Activated T-helper 1 cell treated with anti-CD3 and anti-CD28 coated beads, Interleukin-12 subunit alpha, Interleukin-12 subunit beta, Interleukin-2, Interleukin-4 antibody, amounts not matched to agents 30 ng/mL and 10 ng/mL and 1 ng/mL, durations not matched to agents 14 hours and 24 hours and 36 hours (primary cell): ENCODE measurements around the gene ZNF584. TPM values are rescaled to one million over a fixed set of nuclear protein-coding genes. Genes with fewer than 3 reads are reported as not detected.
A peak's percentile ranks its signal among the peaks of the same experiment; 100 is the strongest.

Source experiments
- DNase-seq: peaks from one replicate; pipeline ENCODE4 v3.0.0; 2021; ENCODE audit warnings: low spot score
- H3K27ac Mint-ChIP-seq: one replicate; pipeline ENCODE4 v1.8.0; 2021; ENCODE audit warnings: mild to moderate bottlenecking, mixed read lengths
- H3K27me3 Mint-ChIP-seq: one replicate; pipeline ENCODE4 v1.8.0; 2022; ENCODE audit warnings: mild to moderate bottlenecking, moderate library complexity, mixed read lengths; ENCODE audit not compliant: insufficient read depth
- H3K36me3 Mint-ChIP-seq: one replicate; pipeline ENCODE4 v1.8.0; 2021; ENCODE audit warnings: low read depth, mixed read lengths
- H3K4me1 Mint-ChIP-seq: one replicate; pipeline ENCODE4 v1.8.0; 2021; ENCODE audit warnings: low read depth, mixed read lengths
- H3K4me3 Mint-ChIP-seq: one replicate; pipeline ENCODE4 v1.8.0; 2021; ENCODE audit warnings: mild to moderate bottlenecking, moderate library complexity, mixed read lengths
- H3K9me3 Mint-ChIP-seq: one replicate; pipeline ENCODE4 v1.8.0; 2021; ENCODE audit warnings: mixed read lengths
- intact Hi-C: fragments of 100-400 bp; cut with micrococcal nuclease; formaldehyde crosslinking; loops from one replicate; pipeline ENCODE4 v1.15.1; 2024
- total RNA-seq: library from RNA; stranded (reverse); gene quantifications from 2 replicates; pipeline ENCODE4 v1.2.3, GENCODE V29; 2022

ZNF584 gene
- total RNA-seq, 1 donor from 2014 or later = 17.8 TPM

- Mint-ChIP-seq H3K4me3 (peak overlapping the region; percentile 87), H3K9me3 (no peaks in the 10 kb centered on the region), H3K36me3 (peaks cover 2% of the 10 kb centered on the region), H3K27me3 (no peaks in the 10 kb centered on the region), H3K27ac (peak overlapping the region; percentile 89), H3K4me1 (peaks cover 15% of the 10 kb centered on the region)
- DNase-seq = no peak
- intact Hi-C loops = loop anchor here (2.0 to 10.0 kb wide), 2 partner anchors 139 to 565 kb away; partner anchors contain the start of genes ZBTB45 and ZNF552
These were observed 28.3 kb upstream of the ZNF584 start for GRCh38 chr19:58380037-58380661.

DNA sequence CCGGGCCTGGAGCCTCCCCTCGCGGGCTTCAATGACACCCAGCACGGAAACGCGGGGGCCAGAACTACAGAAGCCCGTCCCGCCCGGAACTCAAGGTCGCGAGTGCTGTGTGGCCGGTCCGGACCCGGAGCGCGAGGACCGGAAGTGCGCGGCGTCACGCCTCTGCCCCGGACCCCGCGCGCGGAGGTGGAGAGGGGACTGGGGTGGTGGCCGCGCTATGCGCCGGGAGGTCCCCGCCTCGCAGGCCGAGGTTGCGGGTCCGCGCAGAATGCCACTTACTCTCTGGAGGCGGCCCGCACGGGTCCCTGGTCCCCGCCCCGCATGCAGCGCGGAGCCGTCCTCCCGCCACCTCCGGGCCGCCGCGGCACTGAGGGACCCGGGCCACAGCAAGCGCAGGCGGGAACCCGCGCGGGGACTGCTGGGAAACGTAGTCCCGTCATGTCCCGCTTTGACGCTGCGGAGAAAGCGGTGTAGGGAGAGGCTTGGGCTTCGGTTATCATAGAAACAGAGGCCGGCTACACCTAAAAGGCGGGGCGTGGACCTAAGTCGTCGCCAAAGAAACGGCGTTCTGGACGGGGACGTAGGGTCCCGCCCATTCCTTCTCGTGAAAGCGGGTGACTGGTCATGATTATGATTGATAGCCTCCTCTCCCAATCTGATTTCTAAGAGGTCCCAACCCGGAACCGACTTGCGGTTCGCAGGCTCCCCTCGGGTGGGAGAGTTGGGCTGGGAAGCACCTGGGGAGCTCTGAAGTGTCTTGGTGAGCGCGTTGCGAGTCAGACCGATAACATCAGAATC, 27.6 kb upstream of the ZNF584 start, which contains the start of gene ZNF837:
TSS of gene ZNF837 (minus strand) at position 369 of the 798 bp plus-strand sequence. CDS start 11,698 bp downstream, outside the sequence.
- Mint-ChIP-seq H3K9me3 (no peaks in the 10 kb centered on the region), H3K36me3 (peaks cover 2% of the 10 kb centered on the region), H3K4me3 (peak within 1 kb of the TSS; percentile 87), H3K27me3 (no peaks in the 10 kb centered on the region), H3K27ac (peak within 1 kb of the TSS; percentile 89), H3K4me1 (peaks cover 22% of the 10 kb centered on the region)
- intact Hi-C loops = loop anchor here (1.0 to 10.0 kb wide), 17 partner anchors 19 to 566 kb away; partner anchors contain the start of genes CHMP2A, ERVK3-1, MZF1 and ZBTB45
- DNase-seq = peak; percentile 98

- Mint-ChIP-seq H3K36me3 (peaks cover 2% of the 10 kb centered on the region), H3K4me3 (peak overlapping the region; percentile 87)
- no peak for DNase-seq
These were observed 26.8 kb upstream of the ZNF584 start for GRCh38 chr19:58381460-58382212.

GRCh38 chr19:58382997-58383603, 25.3 kb upstream of the ZNF584 start:
- Mint-ChIP-seq H3K4me1 (peaks cover 36% of the 10 kb centered on the region), H3K4me3 (peak overlapping the region; percentile 85), H3K27me3 (no peaks in the 10 kb centered on the region), H3K36me3 (peaks cover 10% of the 10 kb centered on the region), H3K9me3 (no peaks in the 10 kb centered on the region), H3K27ac (peak overlapping the region; percentile 74)
- intact Hi-C loops = loop anchor here (10.0 kb wide), 1 partner anchor 568 kb away; the partner anchor contains the start of gene ZNF552
- no peak for DNase-seq

More at GRCh38 chr19:58381460-58382212, 26.8 kb upstream of the ZNF584 start:
- no peaks in the 10 kb centered on the region for H3K27me3 Mint-ChIP-seq
- H3K4me1 Mint-ChIP-seq = peaks cover 22% of the 10 kb centered on the region
- H3K27ac Mint-ChIP-seq = peak overlapping the region; percentile 89
- H3K9me3 Mint-ChIP-seq = no peaks in the 10 kb centered on the region
- intact Hi-C loops = loop anchor here (1.0 to 10.0 kb wide), 17 partner anchors 19 to 567 kb away; partner anchors contain the start of genes CHMP2A, ERVK3-1, MZF1 and ZBTB45

- Mint-ChIP-seq H3K4me1 (peaks cover 35% of the 10 kb centered on the region), H3K27ac (peak overlapping the region; percentile 99), H3K27me3 (no peaks in the 10 kb centered on the region), H3K9me3 (no peaks in the 10 kb centered on the region), H3K4me3 (peak overlapping the region; percentile 93), H3K36me3 (peaks cover 22% of the 10 kb centered on the region)
- no peak for DNase-seq
- intact Hi-C loops = loop anchor here (10.0 kb wide), 1 partner anchor 571 kb away; the partner anchor contains the start of gene ZNF552
These were observed 23.0 kb upstream of the ZNF584 start for GRCh38 chr19:58385313-58385890.

GRCh38 chr19:58385891-58386575, 22.4 kb upstream of the ZNF584 start:
- DNase-seq = no peak
- peaks cover 35% of the 10 kb centered on the region for H3K4me1 Mint-ChIP-seq
- intact Hi-C loops = loop anchor here (2.0 to 10.0 kb wide), 2 partner anchors 65 to 571 kb away; partner anchors contain the start of genes ZNF324B and ZNF552

DNA sequence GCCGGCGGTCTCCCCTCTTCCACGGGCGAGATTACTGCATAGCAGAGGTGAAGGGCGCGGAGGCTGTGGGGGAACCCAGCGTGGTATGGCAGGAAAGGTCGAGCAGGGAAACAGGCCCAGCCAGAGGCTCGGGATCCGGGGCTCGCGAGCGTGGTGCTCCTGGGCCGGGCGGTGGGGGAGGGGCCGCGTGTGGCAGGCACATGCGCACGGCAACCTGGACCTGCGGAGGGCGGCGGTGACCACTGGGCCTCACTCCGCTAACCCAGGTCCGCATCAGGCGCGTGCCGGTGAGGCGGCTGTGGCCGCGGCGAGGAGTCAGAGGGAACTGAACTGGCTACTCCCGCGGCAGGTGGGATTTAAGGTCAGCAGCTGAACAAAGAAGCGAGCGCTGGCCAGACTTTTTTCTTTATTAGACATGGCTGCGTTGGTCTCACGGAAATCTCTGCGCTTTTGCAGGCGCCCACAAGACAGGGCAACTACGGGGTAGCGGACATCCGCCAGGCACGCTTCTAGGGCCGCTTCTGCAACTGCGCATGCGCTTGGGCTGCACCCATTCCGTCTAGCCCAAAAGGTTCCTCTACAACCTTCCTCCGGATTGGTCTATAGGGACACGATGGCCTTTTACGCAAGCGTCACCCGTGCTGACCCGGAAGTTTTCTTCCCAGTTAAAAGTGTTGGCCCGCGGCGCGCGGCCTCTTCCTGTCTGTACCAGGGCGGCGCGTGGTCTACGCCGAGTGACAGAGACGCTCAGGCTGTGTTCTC, 21.7 kb upstream of the ZNF584 start, which contains the start of gene RPS5:
TSS of gene RPS5 (plus strand) at position 694 of the 762 bp plus-strand sequence. CDS start 869 bp downstream, outside the sequence.
- no peaks in the 10 kb centered on the region for H3K9me3 Mint-ChIP-seq
- H3K27me3 Mint-ChIP-seq = no peaks in the 10 kb centered on the region
- peaks cover 35% of the 10 kb centered on the region for H3K4me1 Mint-ChIP-seq
- H3K4me3 Mint-ChIP-seq = peak within 1 kb of the TSS; percentile 93
- H3K36me3 Mint-ChIP-seq = peaks cover 28% of the 10 kb centered on the region
- intact Hi-C loops = loop anchor here (1.0 to 10.0 kb wide), 9 partner anchors 15 to 572 kb away; partner anchors contain the start of genes ERVK3-1, ZNF132, ZNF274 and ZNF324B
- H3K27ac Mint-ChIP-seq = peak within 1 kb of the TSS; percentile 99
- peak; percentile 95 for DNase-seq

More at GRCh38 chr19:58385891-58386575, 22.4 kb upstream of the ZNF584 start:
- peak overlapping the region; percentile 93 for H3K4me3 Mint-ChIP-seq
- no peaks in the 10 kb centered on the region for H3K9me3 Mint-ChIP-seq
- H3K36me3 Mint-ChIP-seq = peaks cover 28% of the 10 kb centered on the region
- H3K27ac Mint-ChIP-seq = peak overlapping the region; percentile 99
- no peaks in the 10 kb centered on the region for H3K27me3 Mint-ChIP-seq

GRCh38 chr19:58387338-58388174, 20.9 kb upstream of the ZNF584 start:
- peak overlapping the region; percentile 99 for H3K27ac Mint-ChIP-seq
- intact Hi-C loops = loop anchor here (1.0 to 10.0 kb wide), 9 partner anchors 14 to 573 kb away; partner anchors contain the start of genes ERVK3-1, ZNF132, ZNF274 and ZNF324B
- H3K36me3 Mint-ChIP-seq = peaks cover 28% of the 10 kb centered on the region
- DNase-seq = no peak
- no peaks in the 10 kb centered on the region for H3K9me3 Mint-ChIP-seq
- H3K4me1 Mint-ChIP-seq = peaks cover 30% of the 10 kb centered on the region
- peak overlapping the region; percentile 93 for H3K4me3 Mint-ChIP-seq
- H3K27me3 Mint-ChIP-seq = no peaks in the 10 kb centered on the region

DNA sequence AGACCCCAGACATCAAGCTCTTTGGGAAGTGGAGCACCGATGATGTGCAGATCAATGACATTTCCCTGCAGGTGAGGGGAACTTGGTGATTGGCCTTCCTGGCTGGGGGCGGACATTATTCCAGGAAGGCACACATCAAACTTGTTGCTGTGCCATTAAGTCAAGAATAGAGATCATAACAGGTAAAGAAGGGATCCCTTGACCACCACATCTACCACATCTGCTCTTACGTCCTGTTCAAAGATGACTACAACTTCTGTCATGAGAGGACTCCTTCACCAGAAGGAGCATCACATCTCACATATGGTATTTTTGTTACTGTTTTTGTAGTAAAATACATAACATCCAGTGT, 20.3 kb upstream of the ZNF584 start:
- DNase-seq = no peak
- Mint-ChIP-seq H3K36me3 (peaks cover 32% of the 10 kb centered on the region), H3K4me1 (peaks cover 30% of the 10 kb centered on the region), H3K27ac (peak overlapping the region; percentile 99), H3K9me3 (no peaks in the 10 kb centered on the region), H3K4me3 (peak overlapping the region; percentile 93), H3K27me3 (no peaks in the 10 kb centered on the region)
- intact Hi-C loops = loop anchor here (10.0 kb wide), 1 partner anchor 573 kb away; the partner anchor contains the start of gene ZNF552
